ENCODE results near the gene CGB8.
"Not testable (repeated sequence)": the region's sequence is repeated elsewhere in the genome, so short reads cannot be mapped to it uniquely, and the experiment has no call there.

CGB8 gene

DNA sequence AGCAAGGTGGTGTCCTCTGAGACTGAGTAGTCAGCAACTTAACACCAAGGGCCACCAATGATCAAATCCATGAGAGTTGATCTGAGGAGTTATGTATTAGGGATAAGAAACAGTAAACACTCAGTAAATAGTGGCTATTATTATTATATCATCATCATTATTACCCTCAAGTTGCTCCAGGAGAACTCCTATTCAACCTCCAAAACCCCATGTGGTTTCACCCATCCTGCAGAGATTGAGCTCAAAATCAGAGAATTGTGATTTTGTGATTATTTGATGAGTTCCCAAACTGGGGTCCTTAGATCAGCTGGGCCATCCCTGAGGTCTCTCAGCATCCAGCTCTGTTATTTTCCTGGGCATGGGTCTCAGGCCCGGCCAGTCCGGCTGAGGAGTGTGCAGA is 12.1 kb upstream of the CGB8 start:
- TF ChIP-seq, protein P1, sequence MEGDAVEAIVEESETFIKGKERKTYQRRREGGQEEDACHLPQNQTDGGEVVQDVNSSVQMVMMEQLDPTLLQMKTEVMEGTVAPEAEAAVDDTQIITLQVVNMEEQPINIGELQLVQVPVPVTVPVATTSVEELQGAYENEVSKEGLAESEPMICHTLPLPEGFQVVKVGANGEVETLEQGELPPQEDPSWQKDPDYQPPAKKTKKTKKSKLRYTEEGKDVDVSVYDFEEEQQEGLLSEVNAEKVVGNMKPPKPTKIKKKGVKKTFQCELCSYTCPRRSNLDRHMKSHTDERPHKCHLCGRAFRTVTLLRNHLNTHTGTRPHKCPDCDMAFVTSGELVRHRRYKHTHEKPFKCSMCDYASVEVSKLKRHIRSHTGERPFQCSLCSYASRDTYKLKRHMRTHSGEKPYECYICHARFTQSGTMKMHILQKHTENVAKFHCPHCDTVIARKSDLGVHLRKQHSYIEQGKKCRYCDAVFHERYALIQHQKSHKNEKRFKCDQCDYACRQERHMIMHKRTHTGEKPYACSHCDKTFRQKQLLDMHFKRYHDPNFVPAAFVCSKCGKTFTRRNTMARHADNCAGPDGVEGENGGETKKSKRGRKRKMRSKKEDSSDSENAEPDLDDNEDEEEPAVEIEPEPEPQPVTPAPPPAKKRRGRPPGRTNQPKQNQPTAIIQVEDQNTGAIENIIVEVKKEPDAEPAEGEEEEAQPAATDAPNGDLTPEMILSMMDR (IDR thresholded peaks at IDR 0.05; ENCODE audit: unreplicated experiment in 3 of 3): no peak
- Mint-ChIP-seq H3K4me3 (peak overlapping the region in 1 of 3 experiments; percentile 38), H3K36me3 (ENCODE audit: low read depth) (no peaks in the 10 kb centered on the region), H3K27ac (no peak overlapping the region), H3K9me3 (no peaks in the 10 kb centered on the region), H3K27me3 (ENCODE audit: low read depth) (peaks cover 57% of the 10 kb centered on the region), H3K4me1 (peaks cover 23% of the 10 kb centered on the region)

- Mint-ChIP-seq H3K4me3 (peak overlapping the region; percentile 1 to 8 (median 3)), H3K27me3 (ENCODE audit: low read depth) (peaks cover 69% of the 10 kb centered on the region), H3K9me3 (no peaks in the 10 kb centered on the region), H3K4me1 (peaks cover 16% of the 10 kb centered on the region), H3K27ac (no peak overlapping the region), H3K36me3 (ENCODE audit: low read depth) (no peaks in the 10 kb centered on the region)
- TF ChIP-seq, protein P1 (IDR thresholded peaks at IDR 0.05; ENCODE audit: unreplicated experiment in 3 of 3): no peak
These were observed 10.1 kb upstream of the CGB8 start for GRCh38 chr19:49059053-49059452.

GRCh38 chr19:49058562-49058961 is 9.7 kb upstream of the CGB8 start:
- peaks cover 74% of the 10 kb centered on the region for H3K27me3 Mint-ChIP-seq (ENCODE audit: low read depth)

DNA sequence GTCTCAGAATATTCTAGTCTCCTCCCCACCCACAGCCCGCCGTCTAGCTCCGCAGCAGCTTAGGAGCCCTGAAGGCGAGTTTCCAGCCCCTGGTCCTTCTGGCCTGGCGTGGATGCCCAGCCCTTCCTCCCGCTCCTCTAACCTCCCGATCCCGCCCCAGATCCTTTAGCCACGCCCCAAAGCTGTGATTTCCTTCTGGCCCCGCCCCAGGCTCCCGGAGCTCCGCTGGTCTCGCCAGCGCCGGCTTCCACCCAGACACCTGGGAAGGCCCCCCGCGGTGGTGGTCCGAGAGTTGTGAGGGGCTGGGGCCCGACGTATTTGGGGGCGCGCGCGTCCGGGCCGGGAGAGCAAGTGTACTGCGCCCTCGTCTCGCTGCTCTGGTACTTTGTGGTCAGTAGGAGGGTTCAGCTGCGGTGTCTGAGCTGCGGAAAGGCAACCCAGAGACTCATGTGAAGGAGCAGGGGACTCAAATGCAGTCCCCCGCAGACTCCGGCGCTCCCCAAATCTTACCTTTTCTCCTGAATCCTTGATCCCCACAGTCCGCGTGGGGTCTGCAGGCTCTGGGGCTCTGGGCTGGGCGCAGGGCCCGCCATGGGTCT is 8.8 kb upstream of the CGB8 start, which contains the start of gene CGB7:
CGB7 (minus strand) TSS at position 114 of the 599 bp plus-strand sequence. CDS start 2,374 bp downstream, outside the sequence.
- Mint-ChIP-seq H3K36me3 (ENCODE audit: low read depth) (no peaks in the 10 kb centered on the region), H3K27ac (no peak within 1 kb of the TSS), H3K9me3 (no peaks in the 10 kb centered on the region), H3K27me3 (ENCODE audit: low read depth) (peaks cover 75% of the 10 kb centered on the region), H3K4me1 (peaks cover 16% of the 10 kb centered on the region), H3K4me3 (peak within 1 kb of the TSS; percentile 76 to 78 (median 77))
- TF ChIP-seq, protein P1 (IDR thresholded peaks at IDR 0.05; ENCODE audit: unreplicated experiment in 3 of 3): no peak

More at GRCh38 chr19:49058562-49058961, 9.7 kb upstream of the CGB8 start:
- Mint-ChIP-seq H3K9me3 (no peaks in the 10 kb centered on the region), H3K27ac (no peak overlapping the region), H3K4me1 (peaks cover 16% of the 10 kb centered on the region), H3K36me3 (ENCODE audit: low read depth) (no peaks in the 10 kb centered on the region), H3K4me3 (peak overlapping the region in 2 of 3 experiments; percentile 16 to 78)
- TF ChIP-seq, protein P1 (IDR thresholded peaks at IDR 0.05; ENCODE audit: unreplicated experiment in 3 of 3): no peak

DNA sequence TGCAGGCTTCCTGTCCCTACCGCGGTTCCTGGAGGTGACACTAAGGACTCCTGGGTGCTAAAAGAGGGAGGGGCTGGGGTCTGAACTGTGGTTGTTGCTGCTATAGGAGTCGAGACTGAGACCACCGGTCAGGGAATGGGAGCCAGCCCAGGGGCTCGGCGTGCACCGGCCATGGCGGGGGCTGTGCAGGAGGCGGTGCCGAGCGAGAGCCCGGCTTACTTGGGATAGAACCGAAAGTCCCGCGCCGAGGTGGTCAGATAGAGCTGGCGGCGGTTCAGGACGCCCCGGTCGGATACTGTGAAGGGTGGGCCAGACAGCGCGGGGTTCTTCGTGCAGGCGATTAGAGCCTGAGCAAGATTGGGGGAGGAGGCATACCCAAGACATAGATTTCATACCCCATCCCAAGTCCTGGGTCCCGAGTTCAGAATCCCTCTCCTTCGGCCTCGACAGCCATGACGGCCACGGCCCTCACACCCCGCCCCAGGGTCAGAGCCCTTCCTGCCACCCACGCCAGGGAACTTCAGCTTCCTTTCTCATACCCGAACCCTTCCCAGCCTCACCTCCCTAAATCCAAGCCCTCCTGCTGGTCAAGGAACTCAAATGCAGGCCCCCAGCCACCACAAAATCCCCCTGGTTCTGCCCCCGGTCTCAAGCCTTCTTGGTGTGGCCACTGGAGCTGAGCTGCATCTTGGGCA is 8.1 kb upstream of the CGB8 start:
- H3K4me1 Mint-ChIP-seq: peaks cover 16% of the 10 kb centered on the region
- H3K4me3 Mint-ChIP-seq: peak overlapping the region; percentile 76 to 78 (median 77)
- H3K9me3 Mint-ChIP-seq; H3K27ac Mint-ChIP-seq; H3K36me3 Mint-ChIP-seq (ENCODE audit: low read depth): not testable (repeated sequence)
- peaks cover 77% of the 10 kb centered on the region for H3K27me3 Mint-ChIP-seq (ENCODE audit: low read depth)

GRCh38 chr19:49056101-49056901 is 7.4 kb upstream of the CGB8 start:
- Mint-ChIP-seq H3K4me3 (peak overlapping the region; percentile 76 to 78 (median 77)), H3K36me3 (ENCODE audit: low read depth) (no peaks in the 10 kb centered on the region), H3K9me3 (no peaks in the 10 kb centered on the region)

DNA sequence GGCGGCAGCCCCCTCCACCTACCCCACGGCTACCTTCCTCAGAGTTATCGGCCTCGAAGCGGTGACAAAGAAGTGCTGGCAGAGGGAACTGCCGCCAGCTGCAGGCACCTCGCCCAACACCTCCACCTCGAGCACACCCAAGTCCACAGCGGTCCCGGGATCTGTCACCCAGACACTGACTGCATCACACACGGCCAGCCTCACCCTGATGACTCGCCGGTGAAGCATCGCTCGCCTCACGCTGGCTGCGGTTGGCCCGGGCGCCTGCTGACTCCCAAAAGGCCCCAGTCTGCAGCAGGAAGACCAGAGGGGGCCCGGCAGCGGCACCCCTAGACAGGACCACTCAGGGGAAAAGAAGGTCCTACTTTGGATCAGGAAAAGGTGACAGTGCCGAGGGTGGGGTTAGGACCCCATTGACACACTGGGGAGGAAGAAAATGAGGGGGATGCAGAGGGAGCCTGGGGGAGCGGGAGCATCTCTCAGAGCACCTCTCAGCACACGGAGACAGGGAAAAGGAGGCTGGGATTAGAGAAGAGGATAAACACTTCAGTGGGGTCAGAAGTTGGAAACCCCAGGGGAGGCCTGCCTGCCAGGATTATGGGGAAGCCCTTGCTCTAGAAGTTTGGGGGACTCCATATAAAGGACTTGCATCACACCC is 1.6 kb upstream of the CGB8 start:
- H3K27me3 Mint-ChIP-seq (ENCODE audit: low read depth): peaks cover 25% of the 10 kb centered on the region
- H3K9me3 Mint-ChIP-seq; H3K4me1 Mint-ChIP-seq; H3K36me3 Mint-ChIP-seq (ENCODE audit: low read depth); H3K27ac Mint-ChIP-seq; H3K4me3 Mint-ChIP-seq: not testable (repeated sequence)

More at GRCh38 chr19:49056101-49056901, 7.4 kb upstream of the CGB8 start:
- Mint-ChIP-seq H3K27ac (no peak overlapping the region), H3K27me3 (ENCODE audit: low read depth) (peaks cover 71% of the 10 kb centered on the region), H3K4me1 (peaks cover 16% of the 10 kb centered on the region)
- TF ChIP-seq, protein P1 (IDR thresholded peaks at IDR 0.05; ENCODE audit: unreplicated experiment in 3 of 3): peak in 2 of 3 experiments; percentile 16 to 32

- not testable (repeated sequence) for H3K4me1 Mint-ChIP-seq; H3K36me3 Mint-ChIP-seq (ENCODE audit: low read depth); H3K9me3 Mint-ChIP-seq; H3K4me3 Mint-ChIP-seq; H3K27ac Mint-ChIP-seq
- peaks cover 20% of the 10 kb centered on the region for H3K27me3 Mint-ChIP-seq (ENCODE audit: low read depth)
These were observed 923 bp upstream of the CGB8 start for GRCh38 chr19:49049834-49050233.
